Measurements from ENCODE around the gene RNASE1.

The RNASE1 gene

GRCh38 chr14:20802341-20803084, at the start of gene RNASE1:
TSS of gene RNASE1 (minus strand) at chr14:20802844. CDS start at chr14:20802068, 776 bp downstream.
- H3K27ac ChIP-seq: no peak within 1 kb of the TSS
- TF ChIP-seq ZFX (IDR thresholded peaks at IDR 0.05): no peak
- TF ChIP-seq, protein P1, sequence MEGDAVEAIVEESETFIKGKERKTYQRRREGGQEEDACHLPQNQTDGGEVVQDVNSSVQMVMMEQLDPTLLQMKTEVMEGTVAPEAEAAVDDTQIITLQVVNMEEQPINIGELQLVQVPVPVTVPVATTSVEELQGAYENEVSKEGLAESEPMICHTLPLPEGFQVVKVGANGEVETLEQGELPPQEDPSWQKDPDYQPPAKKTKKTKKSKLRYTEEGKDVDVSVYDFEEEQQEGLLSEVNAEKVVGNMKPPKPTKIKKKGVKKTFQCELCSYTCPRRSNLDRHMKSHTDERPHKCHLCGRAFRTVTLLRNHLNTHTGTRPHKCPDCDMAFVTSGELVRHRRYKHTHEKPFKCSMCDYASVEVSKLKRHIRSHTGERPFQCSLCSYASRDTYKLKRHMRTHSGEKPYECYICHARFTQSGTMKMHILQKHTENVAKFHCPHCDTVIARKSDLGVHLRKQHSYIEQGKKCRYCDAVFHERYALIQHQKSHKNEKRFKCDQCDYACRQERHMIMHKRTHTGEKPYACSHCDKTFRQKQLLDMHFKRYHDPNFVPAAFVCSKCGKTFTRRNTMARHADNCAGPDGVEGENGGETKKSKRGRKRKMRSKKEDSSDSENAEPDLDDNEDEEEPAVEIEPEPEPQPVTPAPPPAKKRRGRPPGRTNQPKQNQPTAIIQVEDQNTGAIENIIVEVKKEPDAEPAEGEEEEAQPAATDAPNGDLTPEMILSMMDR (conservative IDR thresholded peaks at IDR 0.05): no peak

GRCh38 chr14:20848955-20849570, 46.4 kb upstream of the RNASE1 start:
- H3K27ac ChIP-seq: peak overlapping the region; percentile 65
- no peak for TF ChIP-seq ZFX (IDR thresholded peaks at IDR 0.05)
- TF ChIP-seq, protein P1 (conservative IDR thresholded peaks at IDR 0.05): no peak

DNA sequence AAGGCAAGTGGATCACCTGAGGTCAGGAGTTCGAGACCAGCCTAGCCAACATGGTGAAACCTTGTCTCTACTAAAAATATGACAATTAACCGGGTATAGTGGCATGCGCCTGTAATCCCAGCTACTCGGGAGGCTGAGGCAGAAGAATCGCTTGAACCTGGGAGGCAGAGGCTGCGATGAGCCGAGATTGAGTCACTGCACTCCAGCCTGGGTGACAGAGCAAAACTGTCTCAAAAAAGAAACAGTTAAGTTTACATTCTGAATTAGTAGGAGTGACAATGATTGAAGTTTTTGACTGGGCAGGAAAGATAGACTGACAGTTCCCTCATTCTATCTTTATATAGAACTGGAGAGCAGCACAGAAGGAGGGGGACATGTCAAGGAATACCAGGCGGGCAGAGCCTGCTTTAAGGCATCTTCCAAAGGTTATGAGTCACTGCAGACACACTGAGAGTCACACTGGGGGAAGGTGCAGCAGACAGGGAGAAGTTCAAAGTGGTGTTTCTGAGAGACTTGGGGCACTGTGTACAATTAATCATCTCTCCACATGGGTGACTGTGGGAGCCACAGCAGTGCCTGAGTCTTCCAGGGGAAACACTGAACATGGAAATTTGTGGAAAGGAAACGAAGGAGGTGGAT, 45.8 kb upstream of the RNASE1 start:
- TF ChIP-seq, protein P1 (conservative IDR thresholded peaks at IDR 0.05): no peak
- TF ChIP-seq ZFX (IDR thresholded peaks at IDR 0.05): no peak
- peak overlapping the region; percentile 65 for H3K27ac ChIP-seq

DNA sequence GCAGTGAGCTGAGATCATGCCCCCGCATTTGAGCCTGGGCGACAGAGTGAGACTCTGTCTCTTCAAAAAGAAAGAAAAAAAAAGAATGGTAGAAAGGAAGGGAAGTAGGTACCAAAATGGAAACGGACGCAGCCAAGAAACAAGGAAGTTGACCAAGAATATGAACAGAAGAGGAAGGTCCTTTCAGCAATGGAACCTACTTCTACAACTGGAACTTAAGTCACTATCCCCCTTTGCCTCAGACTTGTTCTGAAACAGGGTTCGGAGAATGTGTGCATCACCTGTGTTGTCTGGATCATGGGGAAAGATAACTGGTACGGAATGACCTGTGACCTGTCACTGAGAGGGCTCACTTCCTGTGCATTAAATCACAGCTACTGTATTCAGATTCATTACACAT, 43.9 kb upstream of the RNASE1 start:
- TF ChIP-seq, protein P1 (conservative IDR thresholded peaks at IDR 0.05): no peak
- TF ChIP-seq ZFX (IDR thresholded peaks at IDR 0.05): no peak
- H3K27ac ChIP-seq: no peak overlapping the region

- no peak for TF ChIP-seq ZFX (IDR thresholded peaks at IDR 0.05)
- TF ChIP-seq, protein P1 (conservative IDR thresholded peaks at IDR 0.05): no peak
- no peak overlapping the region for H3K27ac ChIP-seq
Observed at GRCh38 chr14:20841096-20841495, 38.5 kb upstream of the RNASE1 start.

- H3K27ac ChIP-seq: no peak overlapping the region
- TF ChIP-seq, protein P1 (conservative IDR thresholded peaks at IDR 0.05): no peak
- TF ChIP-seq ZFX (IDR thresholded peaks at IDR 0.05): no peak
Observed at GRCh38 chr14:20837831-20838230, 35.2 kb upstream of the RNASE1 start.

Data from C4-2B (cell line).